ENCODE measurements around the gene CLEC20A. TPM values are rescaled to one million over a fixed set of nuclear protein-coding genes. Genes with fewer than 3 reads are reported as not detected.

The CLEC20A gene
- polyA plus RNA-seq, 10 donors, result 0.15 TPM; not detected in 9

DNA sequence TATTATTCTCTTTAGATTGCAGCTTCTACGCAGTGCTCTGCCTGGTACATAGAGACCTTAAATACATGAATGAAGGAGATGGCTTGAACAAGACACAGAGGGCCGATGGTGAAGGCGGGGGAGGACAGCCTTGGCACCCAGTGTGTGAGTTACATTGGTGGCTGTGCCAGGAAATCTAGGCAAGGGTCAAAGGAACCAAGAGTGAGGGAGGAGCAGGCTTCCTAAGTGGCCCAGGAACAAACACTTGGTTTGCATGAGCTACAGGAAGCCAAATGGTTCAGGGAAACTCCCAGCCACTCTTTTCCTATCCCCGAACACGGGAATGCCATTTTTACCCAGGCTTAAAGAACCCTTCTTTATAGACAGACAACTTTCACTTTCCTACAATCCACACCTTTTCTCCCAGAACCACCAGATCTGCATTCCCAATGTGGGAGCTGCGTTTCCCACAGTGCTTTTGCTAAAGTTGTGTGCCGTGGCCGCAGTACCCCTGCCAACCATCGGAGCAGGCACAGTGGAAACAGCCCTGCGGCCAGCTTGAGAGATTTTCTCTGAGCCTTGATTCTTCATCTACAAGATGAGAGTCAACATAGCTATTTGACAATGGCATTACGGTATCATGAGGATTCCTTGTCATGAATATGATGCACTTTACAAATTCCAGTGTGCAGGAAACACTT, 3.5 kb upstream of the CLEC20A start:
- no peak for DNase-seq

DNA sequence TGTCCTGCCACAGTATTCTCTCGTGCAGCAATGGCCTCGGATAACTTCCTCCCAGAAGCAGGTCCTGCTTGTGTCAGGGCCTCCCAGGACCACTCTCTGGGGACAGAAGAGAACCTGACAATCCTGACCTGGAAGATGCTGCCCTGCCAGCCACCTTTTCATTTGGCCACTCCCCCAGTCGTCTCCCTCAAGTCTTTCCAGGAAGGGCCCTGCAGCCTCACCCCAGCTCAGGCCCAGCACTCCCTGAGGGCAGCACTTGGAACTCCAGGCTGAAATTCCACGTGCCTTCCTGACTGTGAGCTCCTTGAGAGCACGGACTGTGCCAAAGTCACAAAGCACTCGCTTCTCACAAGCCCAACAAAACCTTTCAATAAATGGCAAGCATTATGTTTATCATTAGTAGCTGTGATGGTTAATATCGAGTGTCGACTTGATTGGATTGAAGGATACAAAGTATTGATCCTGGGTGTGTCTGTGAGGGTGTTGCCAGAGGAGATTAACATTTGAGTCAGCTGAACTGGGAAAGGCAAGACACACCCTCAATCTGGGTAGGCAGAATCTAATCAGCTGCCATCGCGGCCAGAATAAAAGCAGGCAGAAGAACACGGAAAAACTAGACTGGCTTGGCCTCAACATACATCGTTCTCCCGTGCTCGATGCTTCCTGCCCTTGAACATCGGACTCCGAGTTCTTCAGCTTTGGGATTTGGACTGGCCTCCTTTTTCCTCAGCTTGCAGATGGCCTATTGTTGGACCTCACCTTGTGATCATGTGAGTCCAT, 2.3 kb upstream of the CLEC20A start:
- DNase-seq, result no peak

DNA sequence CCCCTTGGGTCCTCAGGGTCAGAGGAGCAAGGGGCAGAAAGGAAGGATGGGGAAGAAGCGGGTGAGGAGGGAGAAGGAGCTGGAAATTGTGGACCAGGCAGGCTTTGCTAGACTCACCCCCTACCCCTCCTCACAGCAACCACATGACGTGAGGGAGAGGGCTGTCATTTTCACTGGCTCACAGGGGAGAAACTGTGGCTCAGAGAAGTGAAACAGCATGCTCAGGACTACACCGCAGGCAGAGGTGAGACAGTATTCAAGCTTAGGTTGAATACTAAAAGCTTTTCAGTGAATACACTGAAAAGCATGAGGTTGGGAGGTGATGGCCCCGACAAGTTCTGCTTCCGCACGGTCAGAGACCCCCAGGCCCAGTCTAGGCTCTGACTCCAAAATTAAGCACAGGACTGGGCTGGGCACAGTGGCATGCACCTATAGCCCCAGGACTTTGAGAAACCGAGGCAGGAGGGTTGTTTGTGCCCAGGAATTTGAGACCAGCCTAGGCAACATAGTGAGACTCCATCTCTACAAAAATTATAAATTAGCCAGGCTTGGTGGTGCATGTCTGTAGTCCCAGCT, 1.2 kb upstream of the CLEC20A start:
- DNase-seq, result no peak

DNA sequence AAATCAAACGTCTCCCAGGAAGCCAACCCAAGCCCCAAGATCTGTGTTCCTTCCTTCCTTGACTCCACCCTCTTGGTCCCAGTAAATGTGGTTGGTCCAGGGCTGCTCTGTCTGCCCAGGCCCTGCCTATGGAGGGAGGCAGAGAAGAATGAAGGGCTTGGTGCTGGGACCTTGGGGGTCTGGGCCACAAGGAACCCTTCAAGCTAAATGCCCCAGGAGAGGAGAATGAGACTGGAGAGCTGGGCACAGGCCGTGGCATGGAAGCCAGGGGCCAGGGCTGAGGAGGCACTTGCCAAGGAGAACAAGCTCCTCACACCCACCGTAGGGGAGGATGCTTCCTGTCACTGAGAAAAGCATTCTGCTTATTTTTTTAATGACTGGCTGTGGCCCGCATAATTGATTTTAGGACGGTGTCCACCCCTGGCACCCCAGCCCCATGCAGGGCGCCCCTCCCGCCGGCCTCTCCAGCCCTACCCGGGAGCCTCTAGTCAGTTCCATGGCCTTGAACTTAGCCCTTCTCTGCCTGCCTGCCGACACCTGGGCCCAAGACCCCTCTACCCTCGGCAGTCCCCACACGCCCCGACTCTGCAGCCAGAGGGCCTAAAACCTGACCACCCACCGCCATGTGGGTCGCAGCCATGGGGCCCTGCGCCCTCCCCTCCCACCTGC, 889 bp downstream of the CLEC20A start:
- DNase-seq, result no peak

DNA sequence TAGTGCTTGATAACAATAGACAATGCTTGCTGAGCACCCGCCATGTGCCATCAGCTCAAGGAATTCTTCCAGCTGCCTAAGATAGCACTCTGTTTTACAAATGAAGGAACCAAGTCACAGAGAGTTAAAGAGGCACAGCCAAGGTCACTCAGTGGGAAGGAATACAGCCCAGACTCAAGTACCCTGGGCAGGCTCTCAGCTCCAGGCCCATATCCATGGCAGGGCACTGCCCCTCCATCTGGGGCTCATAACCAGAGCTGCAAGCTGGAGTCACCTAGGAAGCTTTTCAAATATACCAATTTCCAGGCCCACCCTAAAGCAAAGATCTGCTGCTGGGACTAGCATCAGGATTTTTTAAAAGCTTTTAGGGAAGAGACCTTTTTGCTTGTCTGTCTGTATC, 1.6 kb downstream of the CLEC20A start:
- no peak for DNase-seq

DNA sequence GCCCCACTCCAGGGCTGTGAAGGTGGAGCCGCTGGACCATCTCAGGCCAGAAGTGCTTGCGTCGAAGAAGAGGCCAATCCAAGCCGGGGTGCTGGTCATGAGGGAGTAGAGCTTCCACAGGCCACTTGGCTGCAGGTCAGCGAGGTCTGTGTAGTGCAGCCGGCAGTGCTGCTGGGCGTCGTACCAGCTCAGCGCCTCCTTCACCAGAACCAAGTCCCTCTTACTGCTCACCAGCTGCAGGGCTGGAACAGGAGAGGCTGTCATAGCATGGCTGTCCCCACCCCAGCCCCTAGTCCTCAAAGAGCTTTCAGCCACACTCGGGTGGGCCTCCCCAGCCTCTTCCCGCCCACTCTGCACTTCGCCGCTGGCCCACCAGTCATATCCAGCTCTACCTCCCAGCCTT, 2.2 kb downstream of the CLEC20A start:
- DNase-seq, result no peak

DNA sequence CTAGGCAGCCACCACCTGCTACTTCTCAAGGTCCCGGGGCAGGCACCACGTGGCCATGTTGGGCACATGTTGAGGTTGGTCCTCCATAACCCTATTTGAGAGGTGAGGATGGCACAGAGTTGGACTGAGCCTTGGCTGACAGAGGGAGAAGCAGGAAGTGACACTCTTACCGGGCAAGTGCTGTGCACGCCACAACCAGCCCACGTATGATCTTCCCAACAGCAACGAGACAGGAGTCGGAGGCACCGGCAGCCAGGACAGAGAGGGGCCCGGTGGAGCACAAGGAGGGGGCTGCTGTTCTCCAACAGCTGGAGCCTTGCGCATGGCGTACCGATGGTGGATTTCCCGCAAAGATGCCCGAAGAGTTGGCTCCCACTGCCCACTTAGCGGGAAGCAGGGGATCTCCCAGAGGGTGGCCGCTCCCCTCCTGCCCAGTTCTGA, 3.4 kb downstream of the CLEC20A start:
- no peak for DNase-seq

DNA sequence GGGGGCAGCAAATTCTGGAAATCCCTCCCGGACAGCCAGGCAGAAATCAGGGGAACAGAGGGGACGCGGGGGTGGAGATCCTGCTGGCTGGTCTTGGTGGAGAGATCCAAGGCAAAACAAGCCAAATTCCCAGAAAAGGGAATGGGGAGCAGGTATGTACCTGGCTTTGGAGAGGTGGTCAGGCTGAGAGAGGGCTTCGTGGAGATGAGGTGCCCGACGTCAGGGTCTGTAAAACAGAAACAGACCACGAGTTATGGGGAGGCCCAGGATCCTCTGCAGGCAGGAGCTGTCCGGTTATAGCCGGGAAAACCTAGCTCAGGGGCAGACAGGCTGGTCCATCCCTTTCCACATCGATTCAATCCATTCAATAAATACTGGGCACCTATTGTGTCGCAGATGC, 4.4 kb downstream of the CLEC20A start:
- no peak for DNase-seq

DNA sequence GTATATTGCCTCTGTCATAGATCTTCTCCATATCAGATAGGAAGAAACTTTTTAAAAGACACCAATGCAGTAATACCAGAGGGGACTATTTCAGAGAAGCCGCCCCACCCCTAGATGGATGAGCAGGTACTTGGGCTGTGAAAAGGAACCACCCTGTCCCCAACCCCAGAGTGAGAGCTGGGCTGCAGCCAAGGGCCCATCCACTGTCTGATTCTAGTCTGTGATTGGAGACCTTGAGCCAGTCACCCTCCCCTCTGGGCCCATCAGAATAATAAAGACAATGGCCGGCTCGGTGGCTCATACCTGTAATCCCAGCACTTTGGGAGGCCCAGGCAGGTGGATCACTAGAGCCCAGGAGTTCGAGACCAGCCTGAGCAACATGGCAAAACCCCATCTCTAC, 5.0 kb downstream of the CLEC20A start:
- DNase-seq, result no peak

DNA sequence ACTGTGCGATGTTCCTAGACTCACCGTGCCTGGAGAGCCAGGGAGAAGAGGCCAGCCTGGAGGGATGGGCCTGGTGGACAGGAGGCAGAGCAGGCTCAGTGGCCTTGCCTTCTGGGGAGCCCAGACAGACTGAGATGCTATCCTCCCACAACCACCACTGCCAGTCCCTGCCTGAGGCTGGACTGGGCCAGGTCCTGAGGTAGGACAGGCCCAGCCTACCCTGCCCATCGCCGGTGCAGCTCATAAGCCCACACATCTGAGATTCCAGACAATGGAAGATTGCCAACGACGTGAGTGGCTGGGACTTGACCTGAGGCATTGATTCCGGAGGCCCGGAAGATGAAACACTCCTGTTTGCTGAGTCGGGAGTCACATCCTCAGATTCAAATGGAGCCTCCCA, 5.8 kb downstream of the CLEC20A start:
- no peak for DNase-seq

DNA sequence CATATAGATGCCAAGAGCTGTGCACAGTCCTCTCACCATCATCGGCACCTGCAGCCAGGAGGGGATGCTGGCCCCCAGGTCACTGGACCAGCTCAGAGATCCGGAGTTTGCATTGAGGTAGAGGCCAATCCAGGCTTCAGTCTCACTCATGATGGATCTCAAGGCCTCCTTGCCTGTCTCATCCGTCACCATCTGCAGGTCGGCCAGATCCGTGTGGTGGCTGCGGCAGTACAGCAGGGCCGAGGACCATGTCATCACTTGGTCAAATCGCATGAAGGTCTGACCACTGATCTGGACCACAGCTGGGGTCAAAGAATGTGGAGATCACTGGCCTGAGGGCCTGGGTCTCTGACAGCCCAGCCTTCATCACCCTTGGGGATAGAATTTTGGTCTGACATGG, 6.6 kb downstream of the CLEC20A start:
- no peak for DNase-seq

DNA sequence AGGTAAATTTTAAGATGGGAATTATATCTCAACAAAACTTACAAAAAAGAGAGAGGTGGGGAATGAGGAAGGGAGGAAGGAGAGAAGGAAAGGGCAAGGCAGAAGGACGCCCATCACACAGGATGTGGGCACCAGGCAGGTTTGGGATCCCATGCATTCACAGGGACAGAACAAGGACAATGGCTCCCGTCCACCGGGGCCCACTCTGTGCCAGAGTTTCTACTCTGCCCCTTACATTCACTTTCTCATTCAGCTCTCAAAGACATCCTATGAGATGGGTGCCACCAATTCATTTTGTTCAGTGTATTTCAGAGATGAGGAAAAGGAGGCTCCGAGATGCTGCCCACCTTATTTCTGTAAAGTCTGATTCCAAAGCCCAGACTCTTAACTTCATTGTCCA, 7.4 kb downstream of the CLEC20A start:
- no peak for DNase-seq

DNA sequence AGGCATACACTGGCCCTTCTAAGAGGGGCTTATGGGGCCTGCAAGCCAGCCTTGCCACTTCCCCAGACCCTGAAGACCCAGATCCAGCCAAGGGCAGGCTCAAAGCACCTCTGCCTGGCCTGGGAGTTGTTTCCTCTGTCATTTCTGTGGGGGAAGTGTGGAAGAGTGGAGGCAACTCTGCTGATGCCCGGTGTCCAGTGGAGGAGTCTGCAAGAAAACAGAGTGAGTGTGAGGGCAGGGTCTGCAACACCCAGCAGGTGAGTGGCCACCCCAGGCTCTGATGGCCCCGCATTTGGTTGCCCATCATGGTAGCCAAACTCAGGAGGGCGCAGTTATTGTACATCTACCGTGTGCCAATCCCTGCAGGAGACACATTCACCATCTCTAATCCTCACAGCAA, 8.4 kb downstream of the CLEC20A start:
- no peak for DNase-seq

DNA sequence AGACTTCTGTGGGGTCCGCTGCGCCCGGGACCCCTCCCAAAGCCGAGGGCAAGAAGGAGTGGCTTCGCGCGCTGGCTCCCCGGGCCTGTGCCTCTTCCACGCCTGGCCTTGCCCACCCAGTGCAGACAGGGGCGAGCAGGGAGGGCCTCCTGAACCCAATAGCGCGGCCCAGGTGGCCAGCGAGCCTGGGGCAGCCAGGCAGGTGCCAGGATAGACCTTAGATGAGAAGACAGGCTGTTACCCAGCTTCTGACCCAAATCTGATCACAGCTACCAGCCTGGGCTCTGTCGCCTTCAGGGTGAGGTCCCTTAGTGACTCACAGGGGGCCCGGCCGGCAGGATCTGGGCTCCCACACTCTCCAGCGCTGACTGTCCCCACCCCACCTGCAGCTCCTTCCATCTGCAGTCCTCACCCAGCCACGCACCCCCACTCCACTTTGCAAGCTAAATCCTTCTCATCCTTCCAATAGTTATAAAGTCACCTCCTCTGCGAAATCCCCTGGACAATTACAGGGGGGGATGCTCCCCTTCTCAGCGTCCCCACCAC, 9.6 kb downstream of the CLEC20A start:
- peak in 1 of 3 donors; percentile 13 for DNase-seq

DNA sequence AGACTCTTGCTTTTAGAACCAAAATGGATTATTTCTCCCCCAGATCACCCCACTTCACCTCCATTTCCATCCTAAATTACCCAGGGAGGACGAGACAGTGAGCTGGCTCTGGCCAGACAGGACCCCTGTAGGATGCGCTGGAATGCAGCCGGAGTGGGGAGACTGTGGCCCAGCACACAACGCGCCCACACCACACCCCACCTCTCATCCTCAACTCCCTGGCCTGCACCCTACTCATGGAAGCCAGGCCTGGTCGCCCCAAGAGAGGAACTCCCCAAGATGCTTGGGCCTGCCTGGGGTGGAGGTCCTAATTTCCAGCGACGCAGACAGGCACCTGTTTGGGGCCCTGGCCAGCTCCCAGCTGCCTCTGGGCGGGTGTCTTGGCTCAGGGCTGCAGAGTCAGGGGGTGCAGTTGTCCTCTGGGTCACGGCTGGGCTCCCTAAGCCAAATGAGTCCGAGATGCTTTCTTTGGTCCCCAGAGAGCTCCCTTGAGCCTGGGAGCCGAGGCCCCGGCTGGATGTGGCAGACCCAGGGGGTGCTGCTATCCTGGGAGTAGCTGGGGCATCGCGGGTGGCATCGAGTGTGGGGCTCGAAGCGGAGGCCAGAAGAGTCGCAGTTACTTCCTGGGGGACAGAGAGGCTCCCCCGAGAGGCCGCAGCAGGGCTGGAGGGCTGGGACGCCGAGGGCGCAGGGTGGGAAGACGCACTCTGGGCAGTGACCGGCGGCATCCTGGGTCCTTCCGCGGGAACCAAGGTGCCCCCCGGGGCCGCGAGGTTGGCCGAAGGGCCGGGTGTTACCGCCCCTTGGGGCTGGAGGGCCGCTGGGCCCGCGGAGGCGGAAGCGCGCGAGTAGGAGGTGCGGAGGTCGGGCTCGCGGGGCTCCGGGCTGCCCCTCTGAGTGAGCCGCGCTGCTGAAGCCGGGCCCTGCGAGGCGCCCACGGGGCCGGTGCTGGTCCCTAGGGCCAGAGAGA, 10.4 kb downstream of the CLEC20A start:
- DNase-seq, result peak in 1 of 3 donors; percentile 17

DNA sequence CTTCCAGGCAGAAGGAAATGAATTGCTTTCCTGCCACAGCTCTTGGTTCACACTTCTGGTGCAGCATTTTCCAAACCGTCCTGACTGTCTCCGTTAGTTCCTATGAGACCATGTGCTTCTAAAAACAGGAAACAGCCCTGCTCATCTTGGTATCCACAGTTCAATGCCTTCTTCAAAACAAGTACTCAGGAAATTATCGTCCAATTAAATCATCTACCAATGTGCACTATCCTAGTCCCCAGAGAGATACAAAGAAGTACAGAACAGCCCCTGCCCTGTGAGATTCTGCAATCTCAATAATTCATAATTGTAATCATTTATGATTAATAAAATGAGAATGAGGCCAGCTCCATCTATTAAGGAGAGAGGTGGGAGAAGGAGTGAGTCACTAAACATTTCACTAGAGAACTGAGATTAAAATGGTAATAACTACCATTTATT, 11.2 kb downstream of the CLEC20A start:
- no peak for DNase-seq

DNA sequence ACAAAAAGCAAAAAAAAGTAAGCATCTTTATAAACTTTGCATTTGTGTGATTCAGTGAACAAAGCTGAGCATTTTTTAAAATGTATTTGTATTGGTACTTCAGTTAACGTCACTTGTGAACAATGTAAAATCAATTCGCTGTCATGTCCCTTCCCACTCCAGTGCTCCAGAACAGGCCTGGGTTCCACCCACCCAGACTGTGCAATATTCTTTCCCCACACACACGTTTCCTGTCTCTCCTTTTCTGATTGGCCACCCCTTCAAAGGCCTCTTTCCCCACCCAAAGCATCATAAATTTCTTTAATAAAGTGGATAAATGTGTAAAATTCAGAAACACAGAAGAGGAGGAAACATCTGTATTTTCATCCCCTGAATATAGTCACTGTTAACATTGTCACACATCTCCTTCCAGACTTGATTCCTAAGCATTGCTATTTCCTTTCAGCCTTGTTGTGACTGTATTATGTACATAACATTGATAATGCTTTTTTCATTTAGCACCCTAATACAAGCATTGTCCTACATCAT, 12.0 kb downstream of the CLEC20A start:
- no peak for DNase-seq

DNA sequence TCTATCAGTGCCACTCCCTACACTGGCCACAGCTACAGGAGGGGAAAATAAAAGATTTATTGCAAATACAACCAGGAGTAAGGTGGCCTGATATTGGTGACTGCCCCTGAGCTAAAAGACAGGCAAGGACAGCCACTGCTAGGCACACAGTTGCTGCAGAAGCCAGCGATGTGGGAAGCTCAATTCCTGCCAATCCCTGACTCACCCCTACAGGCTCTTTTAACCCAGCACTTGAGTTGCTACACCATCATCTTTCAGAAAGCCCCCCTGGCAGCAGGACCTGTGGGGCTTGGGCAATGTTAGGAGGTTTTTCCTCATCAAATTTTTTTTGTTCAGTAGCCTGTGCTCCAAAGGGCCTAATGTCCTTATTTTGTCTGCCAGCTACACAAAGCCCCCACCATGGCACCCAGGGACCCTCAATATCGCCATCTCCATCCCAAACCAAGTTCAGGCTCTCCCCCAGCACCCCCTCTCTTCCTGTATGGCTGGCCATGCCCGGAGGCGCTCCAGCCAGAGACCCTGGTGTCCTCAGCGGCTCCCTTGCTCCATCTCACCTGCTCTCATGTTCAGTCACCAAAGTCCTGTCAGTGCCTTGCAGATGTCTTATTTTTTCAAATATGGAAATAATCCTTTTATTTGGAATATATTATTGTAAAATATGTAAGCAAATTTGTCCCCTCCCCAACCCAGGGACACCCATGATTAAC, 13.4 kb downstream of the CLEC20A start:
- no peak for DNase-seq

DNA sequence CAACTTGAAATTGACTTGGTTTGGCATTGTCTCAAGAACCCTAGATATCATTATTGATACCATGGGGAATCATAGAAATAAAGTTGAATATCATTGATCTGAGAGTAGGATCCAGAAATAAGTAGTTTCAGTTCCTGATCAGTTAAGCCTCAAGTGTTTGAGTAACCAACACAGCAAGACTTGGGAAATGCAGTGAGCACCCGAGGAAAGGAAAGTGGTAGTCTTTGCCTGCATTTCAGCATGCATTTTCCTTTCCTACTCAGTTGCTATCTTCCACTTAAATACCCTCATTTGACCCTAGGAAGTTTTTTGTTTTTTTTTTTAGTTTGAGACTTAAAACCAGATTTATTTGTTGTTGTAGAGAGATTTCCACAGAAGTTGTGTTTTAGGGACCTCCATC, 18.9 kb downstream of the CLEC20A start:
- no peak for DNase-seq

DNA sequence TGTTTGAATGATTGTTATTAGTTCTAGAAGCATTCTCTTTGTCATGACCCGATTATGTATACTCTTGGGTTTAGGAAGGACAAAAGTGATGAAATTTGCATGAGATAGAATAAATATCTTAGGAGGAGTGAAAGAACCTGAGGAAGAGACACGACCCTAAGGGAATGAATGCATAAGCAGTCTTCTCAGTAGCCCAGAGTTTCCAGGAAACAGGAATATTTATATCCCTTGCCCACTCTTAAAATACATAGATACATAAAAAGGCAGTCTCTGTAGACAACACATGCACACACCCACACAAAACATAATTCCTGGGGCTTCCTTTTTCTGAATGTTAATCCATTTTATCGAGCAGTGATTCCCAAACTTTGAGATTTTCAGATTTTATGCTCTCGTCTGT, 19.4 kb downstream of the CLEC20A start:
- DNase-seq, result no peak

All from muscle of back (tissue), 11 donors.